NCI-H2029 (cell line): ENCODE data around the gene DDX11.
"Not testable (repeated sequence)": the region's sequence is repeated elsewhere in the genome, so short reads cannot be mapped to it uniquely, and the experiment has no call there.

Experiments used
- DNase-seq: peaks from one replicate; lab custom pipeline; 2025; lab: John Stamatoyannopoulos, UW

The DDX11 gene

GRCh38 chr12:31067656-31068055 is 6.0 kb upstream of the DDX11 start:
- DNase-seq = not testable (repeated sequence)

DNA sequence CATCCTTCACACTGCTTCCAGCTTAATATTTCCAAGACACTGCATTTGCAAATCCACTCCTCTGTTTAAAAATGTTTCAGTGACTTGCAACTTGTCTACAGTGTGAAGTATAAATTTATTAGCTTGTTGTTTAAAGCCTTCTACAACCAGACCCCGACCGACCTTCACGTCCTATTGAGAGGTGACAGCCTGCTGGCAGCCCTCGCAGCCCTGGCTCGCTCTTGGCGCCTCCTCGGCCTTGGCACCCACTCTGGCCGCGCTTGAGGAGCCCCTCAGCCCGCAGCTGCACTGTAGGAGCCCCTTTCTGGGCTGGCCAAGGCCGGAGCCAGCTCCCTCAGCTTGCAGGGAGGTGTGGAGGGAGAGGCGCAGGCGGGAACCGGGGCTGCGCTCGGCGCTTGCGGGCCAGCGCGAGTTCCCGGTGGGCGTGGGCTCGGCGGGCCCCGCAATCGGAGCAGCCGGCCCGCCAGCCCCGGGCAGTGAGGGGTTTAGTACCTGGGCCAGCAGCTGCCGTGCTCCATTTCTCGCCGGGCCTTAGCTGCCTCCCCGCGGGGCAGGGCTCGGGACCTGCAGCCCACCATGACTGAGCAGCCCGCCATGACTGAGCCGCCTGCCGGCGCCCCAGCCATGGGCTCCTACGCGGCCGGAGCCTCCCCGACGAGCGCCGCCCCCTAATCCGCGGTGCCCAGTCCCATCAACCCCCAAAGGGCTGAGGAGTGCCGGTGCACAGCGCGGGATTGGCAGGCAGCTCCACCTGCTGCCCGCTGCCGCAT is 2.5 kb upstream of the DDX11 start:
- not testable (repeated sequence) for DNase-seq

DNA sequence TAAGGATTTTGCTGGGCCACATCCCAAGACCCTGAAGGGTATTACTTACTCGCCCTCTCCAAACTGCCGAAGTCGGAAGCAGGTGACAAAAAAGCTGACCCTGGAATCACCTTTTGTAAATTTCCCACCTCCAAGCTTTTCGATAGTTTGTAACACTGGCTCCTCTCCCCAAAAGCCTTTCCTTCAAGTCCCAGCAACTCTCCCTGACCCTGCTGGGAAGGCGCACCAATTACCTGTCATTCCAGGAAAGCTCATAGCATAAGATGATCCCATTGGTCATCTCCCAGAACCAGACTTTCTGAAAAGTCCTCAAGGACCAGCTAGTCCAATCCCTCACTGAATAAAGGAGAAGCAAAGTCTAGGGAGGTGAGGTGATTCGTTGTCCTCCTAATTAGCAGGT is 698 bp upstream of the DDX11 start:
- DNase-seq = peak; percentile 38

- peak; percentile 4 for DNase-seq
Measured at GRCh38 chr12:31074333-31074874, 744 bp downstream of the DDX11 start.

GRCh38 chr12:31076150-31076549 is 2.5 kb downstream of the DDX11 start:
- DNase-seq = not testable (repeated sequence)

DNA sequence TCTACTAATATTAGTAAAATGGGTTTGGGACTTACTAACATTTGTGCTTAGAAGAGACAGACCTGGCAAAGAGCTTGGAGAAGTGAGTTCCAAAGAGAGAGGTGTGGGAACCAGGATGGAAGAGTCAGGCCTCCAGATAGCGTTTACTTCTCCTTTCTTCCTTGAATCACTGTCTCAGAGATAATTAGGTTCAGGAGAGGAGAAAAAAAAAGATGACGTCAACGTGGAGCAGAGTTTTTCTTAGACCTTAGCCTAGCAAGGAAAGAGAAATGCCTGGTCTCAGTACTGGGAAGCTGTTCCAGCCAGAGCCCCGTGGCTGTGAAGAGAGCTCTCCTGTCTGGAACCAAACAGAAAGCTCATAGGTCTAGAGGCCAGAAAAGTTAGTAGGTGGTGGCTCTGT is 3.4 kb downstream of the DDX11 start:
- not testable (repeated sequence) for DNase-seq

DNA sequence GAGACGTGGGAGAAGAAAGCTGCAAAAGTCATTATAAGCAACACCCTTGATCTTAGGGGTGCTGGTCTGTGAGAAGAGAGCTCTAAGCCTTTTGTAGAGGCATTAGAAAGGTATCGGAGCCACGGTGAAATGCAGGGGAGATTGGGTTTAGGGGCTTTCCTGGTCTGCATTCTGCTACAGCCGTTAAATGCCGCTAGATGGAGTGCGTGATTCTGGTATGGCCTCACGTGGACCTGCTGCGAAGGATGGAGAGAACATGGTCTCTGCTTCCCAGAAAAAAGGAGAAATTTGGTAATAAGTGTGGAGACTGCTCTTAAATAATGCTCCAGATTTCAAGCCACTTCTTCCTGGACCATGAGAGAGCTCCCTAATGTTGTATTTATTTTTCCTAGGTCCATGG is 4.3 kb downstream of the DDX11 start:
- DNase-seq = not testable (repeated sequence)

GRCh38 chr12:31079421-31079820 is 5.8 kb downstream of the DDX11 start:
- DNase-seq = not testable (repeated sequence)

- DNase-seq = peak; percentile 15
Measured at GRCh38 chr12:31080221-31080620, 6.6 kb downstream of the DDX11 start.

GRCh38 chr12:31081274-31081673 is 7.6 kb downstream of the DDX11 start:
- DNase-seq = not testable (repeated sequence)

GRCh38 chr12:31084241-31084640 is 10.6 kb downstream of the DDX11 start:
- not testable (repeated sequence) for DNase-seq

DNA sequence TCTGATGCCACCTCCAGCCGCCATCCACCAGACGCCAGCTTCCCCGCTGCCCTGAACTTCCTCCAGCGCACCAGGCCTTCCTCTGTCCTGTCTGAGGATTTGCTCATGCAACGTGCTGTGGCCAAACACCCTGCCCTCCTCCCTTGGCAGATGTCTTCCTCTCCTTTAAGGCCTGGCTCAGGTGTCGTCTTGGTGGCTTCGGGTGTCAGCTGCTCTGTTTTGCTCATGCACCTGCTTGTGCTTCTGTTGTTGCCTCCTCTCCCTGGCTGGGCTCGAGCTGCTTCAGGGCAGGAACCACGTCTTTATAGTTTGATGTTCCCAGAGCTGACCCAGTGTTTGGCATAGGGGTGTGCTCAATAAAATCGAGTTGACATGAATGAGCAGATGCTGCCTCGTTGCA is 12.4 kb downstream of the DDX11 start:
- DNase-seq = not testable (repeated sequence)

- not testable (repeated sequence) for DNase-seq
Measured at GRCh38 chr12:31087486-31087885, 13.8 kb downstream of the DDX11 start.

DNA sequence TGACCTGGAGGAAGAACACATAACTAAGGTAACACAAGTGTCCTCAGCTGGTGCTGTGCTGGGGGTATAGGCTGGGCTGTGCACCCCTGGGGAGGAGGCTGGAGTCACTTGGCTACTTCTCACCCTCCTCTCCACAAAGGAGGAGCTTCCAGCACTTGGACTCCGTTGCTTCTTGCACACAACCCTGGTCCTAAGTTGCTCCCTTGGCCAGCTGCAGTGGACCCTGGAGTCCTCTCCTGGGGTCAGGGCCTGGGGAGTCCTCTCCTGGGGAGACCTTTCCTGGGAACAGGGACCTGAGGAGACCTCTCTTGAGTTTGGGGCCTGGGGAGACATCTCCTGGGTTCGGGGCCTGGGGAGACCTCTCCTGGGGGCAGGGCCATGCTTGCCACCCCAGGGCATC is 14.3 kb downstream of the DDX11 start:
- not testable (repeated sequence) for DNase-seq

- no peak for DNase-seq
Measured at GRCh38 chr12:31089072-31089471, 15.4 kb downstream of the DDX11 start.

DNA sequence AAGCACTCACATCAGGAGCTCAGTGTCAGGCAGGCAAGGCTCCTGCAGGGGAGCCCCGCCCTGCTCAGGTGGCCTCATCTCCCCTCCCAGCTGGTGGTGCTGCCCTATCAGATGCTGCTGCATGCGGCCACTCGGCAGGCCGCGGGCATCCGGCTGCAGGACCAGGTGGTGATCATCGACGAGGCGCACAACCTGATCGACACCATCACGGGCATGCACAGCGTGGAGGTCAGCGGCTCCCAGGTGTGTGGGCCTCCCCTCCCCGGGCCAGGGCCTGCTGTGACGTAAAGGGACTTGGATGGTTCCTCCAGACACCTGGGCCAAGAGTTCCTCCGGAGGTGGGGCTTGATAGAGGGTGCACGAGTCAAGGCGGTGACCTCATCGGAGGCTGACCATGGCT is 18.0 kb downstream of the DDX11 start:
- DNase-seq = not testable (repeated sequence)

DNA sequence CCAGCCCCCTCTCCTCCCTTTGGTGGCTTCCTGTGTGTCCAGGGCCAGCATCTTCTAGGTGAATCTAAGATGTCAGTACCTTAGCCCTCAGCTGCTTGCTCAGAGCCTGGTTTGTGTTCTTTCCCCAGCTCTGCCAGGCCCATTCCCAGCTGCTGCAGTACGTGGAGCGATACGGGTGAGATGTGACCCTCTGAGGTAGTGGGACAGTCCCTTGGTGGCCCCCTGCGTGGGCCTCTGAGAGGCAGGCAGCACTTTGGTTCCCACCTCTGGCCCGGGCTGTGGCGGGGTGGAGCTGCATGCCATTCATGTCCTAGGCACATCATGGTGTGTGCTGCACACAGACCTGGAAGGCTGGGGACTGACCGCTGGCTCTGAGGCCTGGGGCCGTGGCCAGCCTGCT is 19.1 kb downstream of the DDX11 start:
- DNase-seq = not testable (repeated sequence)

GRCh38 chr12:31095080-31095860 is 21.6 kb downstream of the DDX11 start:
- DNase-seq = not testable (repeated sequence)

- DNase-seq = not testable (repeated sequence)
Measured at GRCh38 chr12:31096251-31097065, 22.8 kb downstream of the DDX11 start.

- DNase-seq = not testable (repeated sequence)
Measured at GRCh38 chr12:31097819-31098218, 24.2 kb downstream of the DDX11 start.

DNA sequence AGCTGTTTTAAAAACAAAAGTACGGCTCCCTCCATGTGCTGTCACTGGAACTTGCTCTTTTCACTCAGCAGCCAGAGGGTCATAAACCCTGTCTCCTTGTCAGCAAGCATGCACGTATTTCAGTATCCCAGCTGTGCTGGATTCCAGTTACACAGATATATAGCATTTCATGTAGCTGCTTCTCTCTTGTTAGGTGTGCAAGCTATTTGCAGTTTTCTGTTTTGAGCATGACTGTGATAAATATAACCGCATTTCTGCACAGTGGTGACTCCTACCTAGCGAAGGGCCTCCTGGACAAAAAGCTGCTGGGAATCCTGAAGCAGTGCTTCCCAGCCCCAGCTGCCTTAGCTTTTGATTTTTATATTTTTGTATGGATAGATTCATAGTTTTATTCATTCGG is 24.7 kb downstream of the DDX11 start:
- not testable (repeated sequence) for DNase-seq

DNA sequence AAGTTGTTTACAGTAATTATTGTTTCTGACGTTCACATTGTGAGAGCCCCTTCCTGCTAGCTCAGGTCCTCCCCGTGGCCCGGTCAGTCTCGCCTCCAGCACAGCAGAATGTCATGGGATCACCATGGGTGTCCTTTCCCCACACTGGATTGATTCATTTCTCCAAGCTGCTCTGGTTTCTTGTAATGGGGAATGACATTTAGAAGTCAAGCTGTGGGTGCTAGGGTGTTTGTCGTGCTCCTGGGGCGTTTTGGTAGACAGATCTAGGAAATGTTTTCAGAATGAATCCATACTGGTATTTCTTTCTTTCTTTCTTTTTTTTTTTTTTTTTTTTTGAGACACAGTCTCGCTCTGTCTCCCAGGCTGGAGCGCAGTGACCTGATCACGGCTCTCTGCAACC is 25.1 kb downstream of the DDX11 start:
- DNase-seq = not testable (repeated sequence)
